Tibial nerve (tissue), 3 donors: Measurements from ENCODE around the gene MS4A10.

Source experiments
- CTCF ChIP-seq, 5 experiments: fragments of 200-600 bp in 3 of 5; fragments of 450-650 bp in 2 of 5; sonication (generic) in 3 of 5; IDR thresholded peaks; one replicate each; pipeline ENCODE4 v1.5.1; 2016 to 2019; ENCODE audit warnings: antibody characterized with exemption in 5 of 5, mild to moderate bottlenecking in 3 of 5, moderate library complexity in 2 of 5
- POLR2A ChIP-seq, 2 donors: fragments of 450-650 bp; IDR thresholded peaks; one replicate each; pipeline ENCODE4 v1.6.1; 2017; ENCODE audit warnings: antibody characterized with exemption in 2 of 2, mild to moderate bottlenecking in 2 of 2, moderate library complexity in 2 of 2

GRCh38 chr11:60813324-60813723 is 28.2 kb downstream of the MS4A10 start:
- TF ChIP-seq CTCF (IDR thresholded peaks at IDR 0.05) (no peak), POLR2A (IDR thresholded peaks at IDR 0.05) (no peak)
